IMR-90 (cell line): ENCODE data around the gene BCAS3. TPM values are rescaled to one million over a fixed set of nuclear protein-coding genes. Genes with fewer than 3 reads are reported as not detected.

Experiments used
- ATAC-seq: fragments of 200-7000 bp; cut with Tn5 transposase; 2 replicates; pipeline ENCODE4 v1.9.1; 2020; ENCODE audit warnings: low read depth, mild to moderate bottlenecking, moderate library complexity
- BruUV-seq: library from RNA; stranded (reverse); fragments of 400-500 nt; replicated peaks from 2 replicates; lab custom pipeline; 2021; lab: Mats Ljungman, UMichigan
- CTCF ChIA-PET: fragments of 300-600 bp; formaldehyde crosslinking; extraction: SDS; loops from one replicate; lab custom pipeline; 2021; ENCODE audit warnings: antibody characterized with exemption; lab: Yijun Ruan, JAX
- POLR2A ChIA-PET: fragments of 300-600 bp; sonication (Branson Sonifier 250); formaldehyde crosslinking; loops from one replicate; lab custom pipeline; 2022; ENCODE audit warnings: antibody characterized with exemption; ENCODE audit not compliant: unreplicated experiment; lab: Charles Lee
- DNase-seq: peaks from one replicate; pipeline ENCODE4 v3.0.0; 2013
- H2AFZ ChIP-seq: replicated peaks from 2 replicates; pipeline ENCODE3; 2013; ENCODE audit warnings: low read length, mild to moderate bottlenecking; ENCODE audit not compliant: poor library complexity
- H2AK5ac ChIP-seq: 2 replicates; pipeline ENCODE4 v1.6.1; 2013; ENCODE audit warnings: low read depth, low read length, inconsistent platforms
- H2AK9ac ChIP-seq: replicated peaks from 2 replicates; pipeline ENCODE3; 2013; ENCODE audit warnings: mild to moderate bottlenecking, low read depth, low read length, moderate library complexity; ENCODE audit not compliant: poor library complexity
- H2BK120ac ChIP-seq: 2 replicates; pipeline ENCODE4 v1.6.1; 2013; ENCODE audit warnings: low read depth, low read length, inconsistent platforms
- H2BK15ac ChIP-seq: 3 replicates; pipeline ENCODE4 v1.6.1; 2013; ENCODE audit warnings: low read depth, low read length, inconsistent platforms
- H2BK20ac ChIP-seq: 2 replicates; pipeline ENCODE4 v1.6.1; 2013; ENCODE audit warnings: low read depth, mild to moderate bottlenecking, inconsistent platforms, low read length, moderate library complexity
- H2BK5ac ChIP-seq: 2 replicates; pipeline ENCODE4 v1.6.1; 2013; ENCODE audit warnings: mild to moderate bottlenecking, low read depth, low read length, inconsistent platforms; ENCODE audit not compliant: poor library complexity, severe bottlenecking
- H3K14ac ChIP-seq: replicated peaks from 2 replicates; pipeline ENCODE4 v1.6.1; 2013; ENCODE audit warnings: low read depth, low read length, inconsistent platforms
- H3K18ac ChIP-seq: 2 replicates; pipeline ENCODE4 v1.6.1; 2013; ENCODE audit warnings: low read depth, low read length, control low read depth
- H3K23ac ChIP-seq: 2 replicates; pipeline ENCODE4 v1.6.1; 2013; ENCODE audit warnings: low read depth, low read length, inconsistent platforms
- H3K27ac ChIP-seq: 2 replicates; pipeline ENCODE4 v1.5.1; 2013; ENCODE audit warnings: mild to moderate bottlenecking, control low read depth, low read length; ENCODE audit not compliant: insufficient read depth
- H3K27me3 ChIP-seq: 2 replicates; pipeline ENCODE4 v1.6.1; 2013; ENCODE audit warnings: low read length; ENCODE audit not compliant: control insufficient read depth, insufficient read depth
- H3K36me3 ChIP-seq: 2 replicates; pipeline ENCODE4 v1.6.1; 2013; ENCODE audit warnings: low read length, mixed read lengths; ENCODE audit not compliant: control insufficient read depth, insufficient read depth
- H3K4ac ChIP-seq: 2 replicates; pipeline ENCODE4 v1.6.1; 2013; ENCODE audit warnings: low read depth, low read length, inconsistent platforms
- H3K4me1 ChIP-seq: 2 replicates; pipeline ENCODE4 v1.6.1; 2013; ENCODE audit warnings: low read length, mixed read lengths; ENCODE audit not compliant: control insufficient read depth, insufficient read depth
- H3K4me2 ChIP-seq: 2 replicates; pipeline ENCODE4 v1.6.1; 2013; ENCODE audit warnings: low read depth, mild to moderate bottlenecking, control low read depth, low read length, moderate library complexity
- H3K4me3 ChIP-seq: 2 replicates; pipeline ENCODE4 v1.5.1; 2013; ENCODE audit warnings: low read depth, mild to moderate bottlenecking, control low read depth, low read length, moderate library complexity; ENCODE audit not compliant: insufficient read depth
- H3K56ac ChIP-seq: 2 replicates; pipeline ENCODE4 v1.6.1; 2013; ENCODE audit warnings: low read length, inconsistent platforms; ENCODE audit not compliant: insufficient read depth; ENCODE audit errors: extremely low read depth
- H3K79me1 ChIP-seq, 2 experiments: 2 replicates each; pipeline ENCODE4 v1.6.1; 2013; ENCODE audit warnings: low read length in 2 of 2, inconsistent platforms in 1 of 2, low read depth in 1 of 2
- H3K9ac ChIP-seq: 2 replicates; pipeline ENCODE4 v1.6.1; 2013; ENCODE audit warnings: low read depth, low read length, control low read depth
- H3K9me1 ChIP-seq: 2 replicates; pipeline ENCODE4 v1.6.1; 2013; ENCODE audit warnings: low read length, inconsistent platforms; ENCODE audit not compliant: insufficient read depth
- H3K9me3 ChIP-seq: 2 replicates; pipeline ENCODE4 v1.6.1; 2013; ENCODE audit warnings: low read length; ENCODE audit not compliant: control insufficient read depth, insufficient read depth
- H4K20me1 ChIP-seq: 2 replicates; pipeline ENCODE4 v1.6.1; 2013; ENCODE audit warnings: low read length, inconsistent platforms; ENCODE audit not compliant: insufficient read depth
- H4K5ac ChIP-seq: 2 replicates; pipeline ENCODE4 v1.6.1; 2013; ENCODE audit warnings: mild to moderate bottlenecking, low read depth, low read length, control low read depth
- H4K8ac ChIP-seq, 2 experiments: 2 replicates each; pipeline ENCODE4 v1.6.1; 2013; ENCODE audit warnings: low read depth in 2 of 2, low read length in 2 of 2, control low read depth in 1 of 2, inconsistent platforms in 1 of 2
- H4K91ac ChIP-seq: 2 replicates; pipeline ENCODE4 v1.6.1; 2013; ENCODE audit warnings: low read depth, low read length, inconsistent platforms; ENCODE audit not compliant: insufficient read depth
- BHLHE40 ChIP-seq: fragments of 150-350 bp; IDR thresholded peaks from 2 replicates; pipeline ENCODE4 v1.6.1; 2016; ENCODE audit warnings: mild to moderate bottlenecking, low read depth, low read length
- CEBPB ChIP-seq: IDR thresholded peaks from 2 replicates; pipeline ENCODE4 v1.6.1; 2012; ENCODE audit warnings: low read depth, low read length, improper control_type of control experiment
- CHD1 ChIP-seq: IDR thresholded peaks from 2 replicates; pipeline ENCODE4 v1.6.1; 2012; ENCODE audit warnings: low read depth, low read length, improper control_type of control experiment
- CTCF ChIP-seq: conservative IDR thresholded peaks from 2 replicates; pipeline ENCODE4 v1.5.1; 2012; ENCODE audit warnings: mild to moderate bottlenecking, low read depth, low read length, improper control_type of control experiment
- ELK1 ChIP-seq: fragments of 150-350 bp; IDR thresholded peaks from 2 replicates; pipeline ENCODE4 v1.6.1; 2016; ENCODE audit warnings: low read depth, mild to moderate bottlenecking, low read length, moderate library complexity, borderline replicate concordance
- FOS ChIP-seq: fragments of 150-350 bp; IDR thresholded peaks from 2 replicates; pipeline ENCODE4 v1.6.1; 2016; ENCODE audit warnings: low read depth, low read length
- MAFK ChIP-seq: IDR thresholded peaks from 2 replicates; pipeline ENCODE4 v1.6.1; 2012; ENCODE audit warnings: low read depth, low read length, improper control_type of control experiment
- MAZ ChIP-seq: IDR thresholded peaks from 2 replicates; pipeline ENCODE4 v1.6.1; 2012; ENCODE audit warnings: low read depth, mild to moderate bottlenecking, low read length, improper control_type of control experiment, moderate library complexity, borderline replicate concordance
- MXI1 ChIP-seq: IDR thresholded peaks from 2 replicates; pipeline ENCODE4 v1.6.1; 2012; ENCODE audit warnings: low read depth, mild to moderate bottlenecking, low read length, moderate library complexity, borderline replicate concordance
- NFE2L2 ChIP-seq: fragments of 150-350 bp; IDR thresholded peaks from 2 replicates; pipeline ENCODE4 v1.6.1; 2016; ENCODE audit warnings: low read depth, mild to moderate bottlenecking, low read length
- POLR2A ChIP-seq: IDR thresholded peaks from 2 replicates; pipeline ENCODE4 v1.6.1; 2012; ENCODE audit warnings: mild to moderate bottlenecking, low read depth, low read length
- RAD21 ChIP-seq: IDR thresholded peaks from 2 replicates; pipeline ENCODE4 v1.6.1; 2012; ENCODE audit warnings: low read length, improper control_type of control experiment
- RCOR1 ChIP-seq: IDR thresholded peaks from 2 replicates; pipeline ENCODE4 v1.6.1; 2012; ENCODE audit warnings: mild to moderate bottlenecking, low read length, improper control_type of control experiment; ENCODE audit not compliant: insufficient replicate concordance
- RFX5 ChIP-seq: IDR thresholded peaks from 2 replicates; pipeline ENCODE4 v1.8.0; 2012; ENCODE audit warnings: low read depth, mild to moderate bottlenecking, low read length, moderate library complexity
- SMC3 ChIP-seq: fragments of 150-350 bp; IDR thresholded peaks from 2 replicates; pipeline ENCODE4 v1.6.1; 2016; ENCODE audit warnings: low read depth, mild to moderate bottlenecking, antibody characterized with exemption, low read length, moderate library complexity
- dilution Hi-C: fragments of 300-500 bp; cut with HindIII; formaldehyde crosslinking; loops from one replicate; pipeline ENCODE4 v1.14.3; 2018; ENCODE audit warnings: low sequenced_read_pairs; ENCODE audit not compliant: unreplicated experiment
- in situ Hi-C: fragments of 300-500 bp; cut with MboI; formaldehyde crosslinking; loops from 3 replicates; pipeline ENCODE4 v1.14.3; 2019; ENCODE audit warnings: low sequenced_read_pairs, inconsistent platforms, mixed read lengths
- intact Hi-C: fragments of 100-400 bp; cut with micrococcal nuclease; formaldehyde crosslinking; loops from 2 replicates; pipeline ENCODE4 v1.10.0; 2022
- polyA plus RNA-seq, 3 experiments: library from polyadenylated mRNA; depleted of rRNA; stranded (reverse); fragments of >200 nt; gene quantifications; 2 replicates each; pipeline ENCODE4 v1.2.3, GENCODE V29; 2012; ENCODE audit warnings: low replicate concordance in 1 of 3
- total RNA-seq: library from RNA; depleted of rRNA; stranded (reverse); fragments of >200 nt; gene quantifications from 2 replicates; pipeline ENCODE4 v1.2.3, GENCODE V29; 2012
- TF ChIP-seq, protein P1 (sequence below): fragments of 150-350 bp; IDR thresholded peaks from 2 replicates; pipeline ENCODE4 v1.6.1; 2017; ENCODE audit warnings: mild to moderate bottlenecking, antibody characterized with exemption, low read length, low read depth

Gene BCAS3
- total and polyA plus RNA-seq, 2 of the 4 experiments (the other 2 are of a cell fraction) = 6.3 to 27.1 TPM

GRCh38 chr17:60759756-60760155 is 82.1 kb downstream of the BCAS3 start:
- no peak for DNase-seq
- dilution Hi-C loops = no loop called here
- Histone ChIP-seq H2BK15ac (no peak overlapping the region), H3K27ac (no peak overlapping the region), H4K8ac (no peak overlapping the region), H3K9me1 (no peaks in the 10 kb centered on the region), H4K20me1 (no peaks in the 10 kb centered on the region), H4K91ac (no peak overlapping the region), H3K9ac (no peak overlapping the region), H3K4me3 (no peak overlapping the region), H3K56ac (no peak overlapping the region), H2AK9ac (no peak overlapping the region), H3K27me3 (no peaks in the 10 kb centered on the region), H2BK120ac (no peak overlapping the region), H4K5ac (no peak overlapping the region), H3K18ac (no peak overlapping the region), H3K14ac (no peak overlapping the region), H3K4me1 (no peaks in the 10 kb centered on the region), H3K36me3 (no peaks in the 10 kb centered on the region), H3K23ac (no peak overlapping the region), H3K4me2 (no peak overlapping the region), H2BK20ac (no peak overlapping the region), H2AK5ac (no peak overlapping the region), H3K9me3 (no peaks in the 10 kb centered on the region), H3K79me1 (no peaks in the 10 kb centered on the region), H3K4ac (no peak overlapping the region), H2BK5ac (no peak overlapping the region), H2AFZ (no peak overlapping the region)
- ATAC-seq = no peak
- CTCF ChIA-PET = no interaction called here
- TF ChIP-seq MAFK = no peak
- no peak for TF ChIP-seq RAD21
- no peak for TF ChIP-seq FOS
- TF ChIP-seq POLR2A = no peak
- no peak for TF ChIP-seq NFE2L2
- no peak for TF ChIP-seq CHD1
- no peak for TF ChIP-seq ELK1
- no peak for TF ChIP-seq SMC3
- no peak for TF ChIP-seq CEBPB
- TF ChIP-seq RFX5 = no peak
- TF ChIP-seq, protein P1, sequence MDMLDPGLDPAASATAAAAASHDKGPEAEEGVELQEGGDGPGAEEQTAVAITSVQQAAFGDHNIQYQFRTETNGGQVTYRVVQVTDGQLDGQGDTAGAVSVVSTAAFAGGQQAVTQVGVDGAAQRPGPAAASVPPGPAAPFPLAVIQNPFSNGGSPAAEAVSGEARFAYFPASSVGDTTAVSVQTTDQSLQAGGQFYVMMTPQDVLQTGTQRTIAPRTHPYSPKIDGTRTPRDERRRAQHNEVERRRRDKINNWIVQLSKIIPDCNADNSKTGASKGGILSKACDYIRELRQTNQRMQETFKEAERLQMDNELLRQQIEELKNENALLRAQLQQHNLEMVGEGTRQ = no peak
- TF ChIP-seq MXI1 = no peak
- TF ChIP-seq MAZ = no peak
- no peak for TF ChIP-seq BHLHE40
- TF ChIP-seq CTCF = no peak
- TF ChIP-seq RCOR1 = no peak
- in situ Hi-C loops = no loop called here
- no TSS peak for BruUV-seq
- intact Hi-C loops = no loop called here
- POLR2A ChIA-PET = no interaction called here
